H1 (cell line): Measurements from ENCODE around the gene WFDC1. TPM values are rescaled to one million over a fixed set of nuclear protein-coding genes. Genes with fewer than 3 reads are reported as not detected.

Experiments used
- CTCF ChIA-PET: fragments of 300-600 bp; sonication (Branson Sonifier 250); formaldehyde crosslinking; loops from one replicate; lab custom pipeline; 2021; ENCODE audit not compliant: partially characterized antibody; lab: Charles Lee
- POLR2A ChIA-PET: fragments of 300-600 bp; sonication (Branson Sonifier 250); formaldehyde crosslinking; loops from one replicate; lab custom pipeline; 2021; ENCODE audit warnings: inconsistent platforms; ENCODE audit not compliant: partially characterized antibody; lab: Charles Lee
- DNase-seq, 2 experiments: peaks; one replicate each; pipeline versions ENCODE4 v3.0.0 to v3.0.0-alpha.2; 2010 to 2022; ENCODE audit warnings: low spot score in 2 of 2, low read depth in 1 of 2, mixed read lengths in 1 of 2
- FAIRE-seq: peaks from 2 replicates; lab custom pipeline; 2011; peaks lifted over from hg19 to GRCh38; lab: Jason Lieb, UNC
- H2AFZ ChIP-seq: 2 replicates; pipeline ENCODE4 v1.8.1; 2012; ENCODE audit warnings: low read length, inconsistent platforms
- H2AK5ac ChIP-seq: 2 replicates; pipeline ENCODE4 v1.6.1; 2013; ENCODE audit warnings: low read depth, low read length
- H2BK120ac ChIP-seq: replicated peaks from 2 replicates; pipeline ENCODE3; 2013; ENCODE audit warnings: low read depth, low read length, inconsistent platforms
- H2BK12ac ChIP-seq: 2 replicates; pipeline ENCODE4 v1.6.1; 2013; ENCODE audit warnings: low read depth, low read length
- H2BK15ac ChIP-seq: 2 replicates; pipeline ENCODE4 v1.6.1; 2013; ENCODE audit warnings: low read length
- H2BK20ac ChIP-seq: 2 replicates; pipeline ENCODE4 v1.6.1; 2013; ENCODE audit warnings: low read length
- H2BK5ac ChIP-seq: 2 replicates; pipeline ENCODE4 v1.6.1; 2013; ENCODE audit warnings: low read depth, low read length
- H3K14ac ChIP-seq: 2 replicates; pipeline ENCODE4 v1.6.1; 2013; ENCODE audit warnings: inconsistent platforms; ENCODE audit not compliant: insufficient read length
- H3K18ac ChIP-seq: 2 replicates; pipeline ENCODE4 v1.6.1; 2013; ENCODE audit warnings: low read length; ENCODE audit errors: extremely low read depth
- H3K23ac ChIP-seq: 2 replicates; pipeline ENCODE4 v1.6.1; 2013; ENCODE audit warnings: inconsistent platforms; ENCODE audit not compliant: insufficient read length
- H3K23me2 ChIP-seq: 2 replicates; pipeline ENCODE4 v1.6.1; 2013; ENCODE audit warnings: low read depth, low read length
- H3K27ac ChIP-seq: 2 replicates; pipeline ENCODE4 v1.6.1; 2011; ENCODE audit warnings: low read depth, low read length, inconsistent platforms
- H3K27me3 ChIP-seq, 4 experiments: replicated peaks in 1 of 4; 1 replicate in 1 of 4; 2 replicates in 3 of 4; pipeline versions ENCODE4 v1.6.1 to v1.8.1; 2011 to 2013; ENCODE audit warnings: low read length in 3 of 4, mild to moderate bottlenecking in 3 of 4, inconsistent platforms in 2 of 4, mixed read lengths in 2 of 4, moderate library complexity in 1 of 4; ENCODE audit not compliant: control insufficient read depth in 3 of 4, insufficient read depth in 3 of 4; ENCODE audit errors: extremely low read depth in 1 of 4
- H3K36me3 ChIP-seq, 4 experiments: 2 replicates each; pipeline versions ENCODE4 v1.6.1 to v1.8.1; 2011 to 2013; ENCODE audit warnings: mild to moderate bottlenecking in 4 of 4, low read length in 3 of 4, moderate library complexity in 2 of 4, control low read depth in 1 of 4, inconsistent platforms in 1 of 4; ENCODE audit not compliant: insufficient read depth in 4 of 4, control insufficient read depth in 2 of 4
- H3K4ac ChIP-seq: replicated peaks from 2 replicates; pipeline ENCODE3; 2013; ENCODE audit warnings: low read length, low read depth, mixed read lengths, inconsistent platforms; ENCODE audit not compliant: insufficient read length
- H3K4me1 ChIP-seq, 4 experiments: replicated peaks in 1 of 4; 1 replicate in 1 of 4; 2 replicates in 3 of 4; pipeline versions ENCODE4 v1.6.1 to v1.8.1; 2011 to 2013; ENCODE audit warnings: low read length in 3 of 4, inconsistent platforms in 2 of 4, mixed read lengths in 1 of 4; ENCODE audit not compliant: insufficient read depth in 4 of 4, control insufficient read depth in 3 of 4
- H3K4me2 ChIP-seq, 2 experiments: 2 replicates each; pipeline versions ENCODE4 v1.6.1 to v1.8.1; 2011 to 2013; ENCODE audit warnings: low read depth in 2 of 2, low read length in 2 of 2, control low read depth in 1 of 2, inconsistent platforms in 1 of 2, mild to moderate bottlenecking in 1 of 2; ENCODE audit not compliant: insufficient read depth in 1 of 2
- H3K4me3 ChIP-seq, 4 experiments: fragments of 200-600, 300-600 bp in 1 of 4; sonication (generic), shearing (Covaris generic), sonication (Bioruptor Twin) in 1 of 4; 2 replicates each; pipeline versions ENCODE4 v1.5.1 to v1.8.1; 2011 to 2016; ENCODE audit warnings: low read length in 4 of 4, low read depth in 3 of 4, control low read depth in 2 of 4, inconsistent platforms in 2 of 4, mild to moderate bottlenecking in 2 of 4, mixed read lengths in 1 of 4, moderate library complexity in 1 of 4; ENCODE audit not compliant: insufficient read depth in 2 of 4; ENCODE audit errors: extremely low read depth in 1 of 4
- H3K56ac ChIP-seq: replicated peaks from 2 replicates; pipeline ENCODE3; 2013; ENCODE audit warnings: low read depth, mild to moderate bottlenecking, mixed read lengths, low read length, inconsistent platforms; ENCODE audit not compliant: insufficient read length
- H3K79me1 ChIP-seq: 2 replicates; pipeline ENCODE4 v1.6.1; 2013; ENCODE audit warnings: low read depth, low read length, control low read depth
- H3K79me2 ChIP-seq, 2 experiments: 2 replicates each; pipeline versions ENCODE4 v1.6.1 to v1.8.1; 2012 to 2013; ENCODE audit warnings: low read length in 2 of 2, mild to moderate bottlenecking in 2 of 2, inconsistent platforms in 1 of 2; ENCODE audit not compliant: insufficient read depth in 2 of 2, control insufficient read depth in 1 of 2
- H3K9ac ChIP-seq, 4 experiments: replicated peaks in 1 of 4; 1 replicate in 1 of 4; 2 replicates in 3 of 4; pipeline versions ENCODE4 v1.6.1 to v1.8.1; 2011 to 2013; ENCODE audit warnings: low read depth in 3 of 4, low read length in 3 of 4, control low read depth in 2 of 4, mild to moderate bottlenecking in 2 of 4, moderate library complexity in 2 of 4, inconsistent platforms in 1 of 4; ENCODE audit errors: extremely low read depth in 1 of 4
- H3K9me3 ChIP-seq, 2 experiments: 2 replicates each; pipeline versions ENCODE4 v1.6.1 to v1.8.1; 2012 to 2013; ENCODE audit warnings: mild to moderate bottlenecking in 2 of 2, moderate library complexity in 2 of 2, control low read depth in 1 of 2, inconsistent platforms in 1 of 2, low read depth in 1 of 2, low read length in 1 of 2, mixed read lengths in 1 of 2; ENCODE audit not compliant: insufficient read depth in 2 of 2
- H4K20me1 ChIP-seq, 2 experiments: replicated peaks in 1 of 2; 2 replicates each; pipeline versions ENCODE3 to v1.8.1; 2011 to 2013; ENCODE audit warnings: inconsistent platforms in 2 of 2, low read length in 2 of 2, mild to moderate bottlenecking in 1 of 2; ENCODE audit not compliant: insufficient read depth in 2 of 2, control insufficient read depth in 1 of 2
- H4K5ac ChIP-seq: 2 replicates; pipeline ENCODE4 v1.6.1; 2013; ENCODE audit warnings: low read length, low read depth, mixed read lengths, inconsistent platforms; ENCODE audit not compliant: insufficient read length
- H4K8ac ChIP-seq: 2 replicates; pipeline ENCODE4 v1.8.0; 2013; ENCODE audit warnings: mild to moderate bottlenecking, moderate library complexity, low read length, inconsistent platforms; ENCODE audit not compliant: insufficient read depth; ENCODE audit errors: extremely low read depth
- H4K91ac ChIP-seq: replicated peaks from 2 replicates; pipeline ENCODE3; 2013; ENCODE audit warnings: low read length, mixed read lengths, inconsistent platforms; ENCODE audit not compliant: insufficient read length
- CHD2 ChIP-seq: IDR thresholded peaks from 2 replicates; pipeline ENCODE4 v1.6.1; 2012; ENCODE audit warnings: low read length, improper control_type of control experiment
- E2F6 ChIP-seq: IDR thresholded peaks from 2 replicates; pipeline ENCODE4 v1.6.1; 2012; ENCODE audit warnings: inconsistent platforms
- JUN ChIP-seq: IDR thresholded peaks from 2 replicates; pipeline ENCODE4 v1.6.1; 2011; ENCODE audit warnings: low read depth, mild to moderate bottlenecking, improper control_type of control experiment, low read length
- JUND ChIP-seq: IDR thresholded peaks from 2 replicates; pipeline ENCODE4 v1.6.1; 2011; ENCODE audit warnings: mild to moderate bottlenecking, improper control_type of control experiment, low read length
- KDM1A ChIP-seq: fragments of 200-600, 300-600 bp; sonication (generic); IDR thresholded peaks from 2 replicates; pipeline ENCODE4 v1.7.1; 2016; ENCODE audit warnings: mild to moderate bottlenecking, low read length, borderline replicate concordance
- KDM4A ChIP-seq: IDR thresholded peaks from one replicate; pipeline ENCODE4 v1.7.1; 2012; ENCODE audit warnings: low read depth, mild to moderate bottlenecking, moderate library complexity, low read length, inconsistent platforms; ENCODE audit not compliant: severe bottlenecking
- NRF1 ChIP-seq: IDR thresholded peaks from 2 replicates; pipeline ENCODE4 v1.6.1; 2011; ENCODE audit warnings: mild to moderate bottlenecking, low read depth, low read length, improper control_type of control experiment
- RBBP5 ChIP-seq: IDR thresholded peaks from 2 replicates; pipeline ENCODE4 v1.7.1; 2012; ENCODE audit warnings: low read depth, mild to moderate bottlenecking, inconsistent platforms, low read length, moderate library complexity, borderline replicate concordance
- SIN3A ChIP-seq, 2 experiments: IDR thresholded peaks in 1 of 2; conservative IDR thresholded peaks in 1 of 2; 2 replicates each; pipeline ENCODE4 v1.6.1; 2011 to 2012; ENCODE audit warnings: low read length in 2 of 2, improper control_type of control experiment in 1 of 2, low read depth in 1 of 2, mild to moderate bottlenecking in 1 of 2
- SP2 ChIP-seq: IDR thresholded peaks from 2 replicates; pipeline ENCODE4 v1.6.1; 2012; ENCODE audit warnings: mild to moderate bottlenecking, low read length, inconsistent platforms
- TAF1 ChIP-seq: IDR thresholded peaks from 2 replicates; pipeline ENCODE4 v1.6.1; 2011; ENCODE audit warnings: mild to moderate bottlenecking, low read depth, low read length
- TCF12 ChIP-seq: IDR thresholded peaks from 2 replicates; pipeline ENCODE4 v1.6.1; 2011; ENCODE audit warnings: low read depth, mild to moderate bottlenecking, low read length
- WGBS, 2 experiments: shearing (Covaris generic) in 1 of 2; methylation state at CpG; one replicate each; pipeline versions ENCODE4 v1.1.6 to v1.1.7; 2013 to 2015; ENCODE audit warnings: low lambda C conversion rate in 2 of 2, mixed read lengths in 2 of 2, inconsistent platforms in 1 of 2, low coverage in 1 of 2, missing lambda C conversion rate in 1 of 2; ENCODE audit not compliant: insufficient replicate concordance in 2 of 2, insufficient coverage in 1 of 2, insufficient read length in 1 of 2; ENCODE audit errors: extremely low coverage in 1 of 2, missing lambda C conversion rate in 1 of 2; 5-methylcytosine and 5-hydroxymethylcytosine counted together
- polyA plus RNA-seq, 7 experiments: library from polyadenylated mRNA; depleted of rRNA in 3 of 7; stranded (reverse) in 5 of 7; unstranded in 2 of 7; fragments of >200 nt in 5 of 7; fragments of 200-250 nt in 2 of 7; gene quantifications; 1 replicate in 5 of 7; 2 replicates in 1 of 7; 4 replicates in 1 of 7; pipeline versions ENCODE4 v1.2.1 to v1.2.3, GENCODE V29; 2011 to 2013; ENCODE audit warnings: missing spikeins in 2 of 7, mixed read lengths in 2 of 7
- total RNA-seq: library from RNA; stranded (reverse); fragmentation: NEBNext Ultra II Directional; extraction: Animal tissue kit (Norgen Biotek cat#: 25700); gene quantifications from 2 replicates; pipeline ENCODE4 v1.2.1, GENCODE V29; 2021
- TF ChIP-seq, protein P1 (sequence below): IDR thresholded peaks from 2 replicates; pipeline ENCODE4 v1.6.1; 2012; ENCODE audit warnings: inconsistent platforms

Gene WFDC1
- total and polyA plus RNA-seq, 2 of the 8 experiments (the other 6 are each of a cell fraction or from before 2014, with no cell fraction given) = 0.70 to 1.1 TPM

DNA sequence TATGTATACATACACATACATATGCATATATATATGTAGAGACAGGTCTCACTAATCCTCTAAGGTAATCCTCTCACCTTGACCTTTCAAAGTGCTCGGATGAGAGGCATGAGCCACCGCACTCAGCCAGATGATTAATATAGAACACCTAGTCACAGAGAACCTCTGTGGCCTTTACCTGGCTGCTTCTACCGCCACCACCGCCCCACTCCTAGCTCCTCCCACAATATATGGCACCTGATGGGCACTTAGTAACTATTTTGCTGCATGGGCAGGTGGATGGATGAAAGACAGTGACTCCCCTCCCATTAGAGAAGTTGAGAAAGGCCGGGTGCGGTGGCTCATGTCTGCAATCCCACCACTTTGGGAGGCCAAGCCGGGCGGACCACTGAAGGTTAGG lies 57.0 kb downstream of the WFDC1 start:
- Histone ChIP-seq H3K23me2 (peaks cover 5% of the 10 kb centered on the region; the same call in 1 of the 2 replicates), H2AK5ac (no peak overlapping the region), H3K36me3 (no peaks in the 10 kb centered on the region), H3K56ac (no peak overlapping the region), H3K4me3 (no peak overlapping the region), H3K23ac (no peak overlapping the region), H3K79me1 (no peaks in the 10 kb centered on the region), H3K27ac (no peak overlapping the region), H4K91ac (no peak overlapping the region), H2BK120ac (no peak overlapping the region), H3K9me3 (no peaks in the 10 kb centered on the region), H3K79me2 (no peaks in the 10 kb centered on the region), H3K9ac (no peak overlapping the region), H2AFZ (no peak overlapping the region), H3K4me1 (peaks cover 0 to 3% (median 1%) of the 10 kb centered on the region in 4 experiments; a peak in 1 of 7 replicates), H3K14ac (no peak overlapping the region), H2BK20ac (no peak overlapping the region), H3K27me3 (no peaks in the 10 kb centered on the region), H4K20me1 (no peaks in the 10 kb centered on the region), H2BK12ac (no peak overlapping the region), H4K5ac (no peak overlapping the region), H4K8ac (no peak overlapping the region), H3K4me2 (no peak overlapping the region), H2BK15ac (no peak overlapping the region), H2BK5ac (no peak overlapping the region), H3K4ac (no peak overlapping the region), H3K18ac (no peak overlapping the region)
- ChIA-PET POLR2A (no interaction called here), CTCF (interaction anchor here (1.3 kb wide), 1 partner anchor 131 kb away, joined by 3 read pairs; no protein-coding TSS in a partner anchor)
- FAIRE-seq = no peak
- whole genome bisulfite sequencing, 2 experiments = 93% methylated on average over 8 of the region's 8 CpGs; no CpG with 5 or more reads in 1 of the 2 experiments
- no peak for TF ChIP-seq NRF1
- no peak for TF ChIP-seq KDM1A
- no peak for TF ChIP-seq CHD2
- TF ChIP-seq, protein P1, sequence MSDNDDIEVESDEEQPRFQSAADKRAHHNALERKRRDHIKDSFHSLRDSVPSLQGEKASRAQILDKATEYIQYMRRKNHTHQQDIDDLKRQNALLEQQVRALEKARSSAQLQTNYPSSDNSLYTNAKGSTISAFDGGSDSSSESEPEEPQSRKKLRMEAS = no peak
- no peak for TF ChIP-seq TAF1
- no peak for TF ChIP-seq SP2
- no peak for TF ChIP-seq JUND
- TF ChIP-seq KDM4A = no peak
- TF ChIP-seq RBBP5 = no peak
- no peak for TF ChIP-seq TCF12
- no peak for TF ChIP-seq JUN
- TF ChIP-seq SIN3A (conservative IDR thresholded peaks at IDR 0.05 in 1 of 2, IDR thresholded peaks at IDR 0.05 in 1 of 2; ENCODE audit: low read depth in 1 of 2, low read length in 2 of 2) = no peak
- TF ChIP-seq E2F6 = no peak
- no peak for DNase-seq
